Activated naive CD8-positive, alpha-beta T cell treated with anti-CD3 and anti-CD28 coated beads, Interleukin-2, amount 50 U/mL, for 16 hours (primary cell): ENCODE results near the gene TGM1.
"Not testable (repeated sequence)": the region's sequence is repeated elsewhere in the genome, so short reads cannot be mapped to it uniquely, and the experiment has no call there.

ENCODE experiments used
- DNase-seq: peaks from one replicate; pipeline ENCODE4 v3.0.0-alpha.2; 2020; ENCODE audit warnings: low read depth, low spot score

TGM1 gene

GRCh38 chr14:24254630-24255392, 8.2 kb downstream of the TGM1 start:
- DNase-seq: no peak

GRCh38 chr14:24253936-24254335, 9.0 kb downstream of the TGM1 start:
- DNase-seq: no peak

- DNase-seq: no peak
Observed at GRCh38 chr14:24252289-24253124, 10.5 kb downstream of the TGM1 start.

DNA sequence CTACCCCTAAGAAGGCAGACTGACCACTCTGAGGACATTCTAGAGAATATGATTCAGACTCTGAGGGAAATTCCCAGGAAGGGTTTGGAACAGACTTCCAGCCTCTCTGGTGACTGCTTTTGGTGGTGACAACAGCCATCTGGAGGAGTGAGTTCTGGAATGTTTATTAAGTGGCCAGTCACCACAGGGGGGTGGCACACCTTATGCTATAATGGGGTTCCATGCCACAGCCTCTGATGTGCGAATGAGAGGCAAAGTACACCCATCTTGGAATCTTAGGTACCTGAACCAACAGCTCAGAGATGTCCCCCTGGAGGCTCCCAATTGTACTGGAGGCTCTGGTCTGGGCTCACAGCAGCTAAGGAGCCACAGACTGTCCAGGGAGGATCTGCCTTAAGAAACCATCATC, 11.1 kb downstream of the TGM1 start:
- DNase-seq: no peak

DNA sequence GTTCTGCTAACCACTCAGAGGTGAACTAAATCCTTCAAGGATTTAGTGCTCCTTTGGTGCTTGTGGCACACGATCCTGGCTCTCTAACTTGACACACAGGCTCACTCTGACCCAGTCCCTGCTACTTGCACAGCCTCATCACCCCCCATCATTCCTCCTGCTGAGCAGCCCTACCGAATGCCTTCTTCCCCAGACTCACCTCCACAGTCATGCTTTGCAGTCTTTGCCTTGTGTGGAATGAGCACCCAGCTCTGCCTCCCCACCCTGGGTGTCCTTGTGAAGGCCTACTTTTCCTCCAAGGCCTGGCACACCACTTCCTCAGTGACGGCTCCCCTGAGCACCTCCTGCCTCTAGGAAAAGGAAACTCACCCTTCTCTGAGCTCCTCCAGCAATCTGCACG, 12.6 kb downstream of the TGM1 start:
- no peak for DNase-seq

DNA sequence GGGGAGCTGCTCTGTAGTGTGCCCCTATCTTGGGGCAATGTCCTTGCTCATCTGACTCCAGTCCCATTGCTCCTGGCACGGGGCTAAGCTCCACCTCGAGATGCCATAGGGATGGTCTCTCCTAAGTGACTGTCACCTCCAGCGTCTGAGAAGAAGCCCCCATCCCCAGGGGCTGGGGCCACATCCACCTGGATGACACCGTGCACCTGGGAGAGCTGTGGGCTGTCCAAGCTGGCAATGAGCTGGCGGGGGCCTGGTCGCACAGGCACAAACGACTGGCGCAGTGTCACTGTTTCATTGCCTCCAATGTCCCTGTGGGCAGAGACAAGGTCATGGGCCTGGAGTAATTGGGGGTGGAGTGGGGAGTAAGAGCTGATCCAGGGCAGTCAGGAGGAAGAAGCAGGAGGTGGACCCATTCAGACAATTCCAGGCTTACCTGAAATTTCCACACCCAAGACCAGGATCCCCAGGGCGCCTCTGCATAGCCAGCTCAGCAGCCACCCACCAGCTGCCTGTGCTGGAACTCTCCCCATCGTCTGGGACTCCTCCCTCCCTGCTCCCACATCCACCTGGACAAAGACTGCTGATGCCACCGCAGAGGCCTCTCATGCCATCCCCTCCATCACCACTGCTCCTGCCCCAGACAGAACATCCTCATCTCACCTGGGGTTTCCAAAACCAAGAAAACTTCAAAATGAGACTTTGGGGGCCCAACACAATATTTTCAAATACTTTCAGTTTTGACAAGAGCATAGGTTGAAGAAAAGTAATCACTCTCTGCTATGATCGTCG, 13.6 kb downstream of the TGM1 start:
- no peak for DNase-seq

DNA sequence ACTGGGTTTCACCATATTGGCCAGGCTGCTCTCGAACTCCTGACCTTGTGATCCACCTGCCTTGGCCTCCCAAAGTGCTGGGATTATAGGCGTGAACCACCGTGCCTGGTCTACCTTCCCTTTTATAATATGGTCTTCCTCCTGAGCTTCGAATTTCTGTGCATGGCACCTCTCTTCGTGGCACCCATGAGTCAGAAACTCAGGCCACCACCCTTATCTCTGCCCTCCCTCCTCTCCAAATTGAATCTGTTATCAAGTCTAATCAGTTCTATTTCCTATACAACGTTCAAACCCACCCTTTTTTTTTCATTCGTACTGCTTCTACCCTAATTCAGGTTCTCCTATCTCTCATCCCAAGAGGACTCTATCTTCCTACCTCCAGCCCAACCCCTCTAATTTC, 15.6 kb downstream of the TGM1 start:
- no peak for DNase-seq

GRCh38 chr14:24246765-24247212, 16.2 kb downstream of the TGM1 start:
- DNase-seq: no peak

DNA sequence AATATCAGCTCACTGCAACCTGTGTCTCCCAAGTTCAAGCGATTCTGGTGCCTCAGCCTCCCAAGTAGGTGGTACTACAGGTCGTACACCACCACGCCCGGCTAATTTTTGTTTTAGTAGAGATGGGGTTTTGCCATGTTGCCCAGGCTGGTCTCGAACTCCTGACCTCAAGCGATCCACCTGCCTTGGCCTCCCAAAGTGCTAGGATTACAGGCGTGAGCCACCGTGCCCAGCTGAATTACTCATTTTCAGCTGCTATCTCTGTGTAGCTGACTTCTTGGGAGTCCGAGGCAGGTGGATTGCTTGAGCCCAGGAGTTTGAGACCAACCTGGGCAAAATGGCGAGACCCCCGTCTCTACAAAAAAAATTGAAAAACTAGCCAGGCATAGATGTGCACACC, 17.6 kb downstream of the TGM1 start:
- not testable (repeated sequence) for DNase-seq

GRCh38 chr14:24243336-24243836, 19.6 kb downstream of the TGM1 start:
- no peak for DNase-seq

GRCh38 chr14:24241829-24242443, 21.0 kb downstream of the TGM1 start:
- DNase-seq: peak; percentile 91

DNA sequence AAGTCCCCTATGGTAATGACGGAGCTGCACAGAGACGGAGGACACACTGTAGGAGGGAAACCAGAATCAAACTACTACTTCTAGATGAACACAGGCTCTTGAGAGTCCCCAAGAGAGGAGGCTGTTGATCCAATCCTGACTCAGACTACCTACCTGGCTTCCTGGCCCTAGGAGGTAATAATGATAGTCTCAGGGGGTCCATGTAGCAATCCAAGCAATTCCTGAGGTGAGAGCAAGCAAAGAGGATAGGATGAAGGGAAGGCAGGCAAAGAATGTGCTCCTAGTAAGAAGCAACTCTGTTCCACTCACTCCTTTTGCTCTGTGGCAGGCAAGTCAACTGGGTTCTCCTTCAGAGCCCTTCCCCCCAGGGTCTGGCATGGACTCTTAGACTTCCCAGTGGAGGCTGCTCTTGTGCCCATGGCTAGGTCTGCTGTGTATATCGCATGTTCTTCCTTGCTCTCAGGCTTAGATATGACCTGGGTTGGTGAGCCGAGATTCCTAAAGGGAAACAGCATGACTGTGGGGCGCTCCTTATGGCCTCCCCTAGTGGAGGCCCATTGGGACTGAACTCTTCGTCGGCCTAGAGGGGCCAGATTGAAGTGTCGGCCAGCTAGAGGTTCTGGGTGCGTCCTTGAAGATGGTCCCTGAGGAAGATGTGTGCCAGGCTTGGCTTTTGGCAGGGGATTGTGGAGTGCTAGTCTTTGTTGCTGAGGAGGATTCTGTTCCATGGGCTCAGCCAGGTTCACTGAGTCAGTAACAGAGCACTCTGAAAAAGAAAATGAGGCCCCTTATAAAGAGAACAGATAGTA, 22.7 kb downstream of the TGM1 start:
- DNase-seq: no peak

- DNase-seq: no peak
Observed at GRCh38 chr14:24238527-24239037, 24.4 kb downstream of the TGM1 start.

DNA sequence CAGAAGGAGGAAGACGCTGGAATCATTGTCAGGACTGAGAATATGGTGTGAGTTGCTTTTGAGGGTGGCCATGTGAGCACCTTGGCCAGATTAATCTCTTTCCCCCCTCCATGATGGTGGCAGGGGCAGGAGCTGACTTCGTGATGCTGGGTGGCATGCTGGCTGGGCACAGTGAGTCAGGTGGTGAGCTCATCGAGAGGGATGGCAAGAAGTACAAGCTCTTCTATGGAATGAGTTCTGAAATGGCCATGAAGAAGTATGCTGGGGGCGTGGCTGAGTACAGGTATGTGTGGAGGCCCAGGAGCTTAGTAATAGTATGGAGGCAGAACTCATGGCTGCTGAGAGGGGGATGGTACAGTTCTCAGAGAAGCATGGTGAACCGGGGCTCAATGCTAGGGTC, 24.9 kb downstream of the TGM1 start:
- no peak for DNase-seq

- DNase-seq: no peak
Observed at GRCh38 chr14:24237463-24237955, 25.5 kb downstream of the TGM1 start.

- no peak for DNase-seq
Observed at GRCh38 chr14:24236689-24237462, 26.1 kb downstream of the TGM1 start.

- no peak for DNase-seq
Observed at GRCh38 chr14:24235804-24236688, 26.9 kb downstream of the TGM1 start.
